ENCODE measurements around the gene FASTKD2.
"Not testable (repeated sequence)": the region's sequence is repeated elsewhere in the genome, so short reads cannot be mapped to it uniquely, and the experiment has no call there.

Gene FASTKD2

GRCh38 chr2:206801418-206802189 is 36.2 kb downstream of the FASTKD2 start:
- Histone ChIP-seq H3K4me3 (no peak overlapping the region), H3K27ac (no peak overlapping the region)
- DNase-seq (ENCODE audit: low spot score): no peak
- TF ChIP-seq CTCF (IDR thresholded peaks at IDR 0.05): no peak

- no peak overlapping the region for H3K27ac ChIP-seq
- TF ChIP-seq CTCF (IDR thresholded peaks at IDR 0.05): no peak
- no peak overlapping the region for H3K4me3 ChIP-seq
- DNase-seq (ENCODE audit: low spot score): no peak
Observed at GRCh38 chr2:206802654-206803514, 37.5 kb downstream of the FASTKD2 start.

- TF ChIP-seq CTCF (IDR thresholded peaks at IDR 0.05): no peak
- no peak for DNase-seq (ENCODE audit: low spot score)
Observed at GRCh38 chr2:206804326-206804725, 38.9 kb downstream of the FASTKD2 start.

GRCh38 chr2:206805887-206806607 is 40.6 kb downstream of the FASTKD2 start:
- Histone ChIP-seq H3K4me3 (no peak overlapping the region), H3K27ac (no peak overlapping the region)
- no peak for DNase-seq (ENCODE audit: low spot score)
- TF ChIP-seq CTCF (IDR thresholded peaks at IDR 0.05): no peak

More at GRCh38 chr2:206804326-206804725, 38.9 kb downstream of the FASTKD2 start:
- Histone ChIP-seq H3K4me3 (no peak overlapping the region), H3K27ac (no peak overlapping the region)

GRCh38 chr2:206807624-206808023 is 42.2 kb downstream of the FASTKD2 start:
- not testable (repeated sequence) for DNase-seq (ENCODE audit: low spot score); H3K4me3 ChIP-seq; H3K27ac ChIP-seq

GRCh38 chr2:206812471-206812870 is 47.1 kb downstream of the FASTKD2 start:
- H3K27ac ChIP-seq; H3K4me3 ChIP-seq; DNase-seq (ENCODE audit: low spot score): not testable (repeated sequence)

- DNase-seq (ENCODE audit: low spot score): no peak
- TF ChIP-seq CTCF (IDR thresholded peaks at IDR 0.05): no peak
- H3K27ac ChIP-seq: no peak overlapping the region
Observed at GRCh38 chr2:206814498-206814897, 49.1 kb downstream of the FASTKD2 start.

More at GRCh38 chr2:206814498-206814897, 49.1 kb downstream of the FASTKD2 start:
- H3K4me3 ChIP-seq: no peak overlapping the region
